HG03520 (cell line): ENCODE measurements around the gene TARS1.

Experiments
- ATAC-seq: cut with Tn5 transposase; IDR thresholded peaks from one replicate; pipeline ENCODE4 v1.9.1; 2021; ENCODE audit warnings: mild to moderate bottlenecking, moderate library complexity; ENCODE audit not compliant: unreplicated experiment

Gene TARS1

GRCh38 chr5:33438996-33439395 lies 1.8 kb upstream of the TARS1 start:
- ATAC-seq = no peak

DNA sequence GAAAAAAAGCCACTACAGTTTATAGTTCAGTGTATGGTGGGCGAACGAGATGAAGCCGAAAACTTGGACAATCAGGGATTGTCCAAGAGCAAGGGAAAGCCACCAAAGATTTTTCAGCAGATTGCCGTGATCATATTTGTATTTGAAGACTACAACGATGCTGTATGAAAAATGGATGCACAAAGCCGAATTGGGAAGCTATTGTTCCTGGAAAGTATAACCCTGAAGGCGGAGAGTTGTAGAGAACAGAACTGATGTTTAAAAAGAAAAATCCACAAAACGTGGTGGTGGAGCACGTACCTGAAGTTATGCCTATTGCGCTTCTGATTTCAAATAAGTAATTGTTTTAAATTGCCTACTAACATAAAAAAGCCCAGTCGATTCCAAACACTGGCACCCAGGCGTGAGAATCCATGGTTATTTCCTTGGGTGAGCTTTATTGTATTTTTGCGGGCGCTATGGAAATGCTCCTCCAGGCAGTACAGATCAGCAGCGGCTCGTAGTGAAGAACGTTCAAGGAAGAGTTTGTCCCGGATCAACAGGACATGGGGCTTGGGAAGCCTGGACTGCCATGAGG lies 772 bp upstream of the TARS1 start:
- no peak for ATAC-seq

GRCh38 chr5:33441241-33442177 lies 744 bp downstream of the TARS1 start:
- peak; percentile 30 for ATAC-seq

- ATAC-seq = no peak
These were observed 3.8 kb downstream of the TARS1 start for GRCh38 chr5:33444542-33444941.

GRCh38 chr5:33445798-33446197 lies 5.0 kb downstream of the TARS1 start:
- no peak for ATAC-seq

DNA sequence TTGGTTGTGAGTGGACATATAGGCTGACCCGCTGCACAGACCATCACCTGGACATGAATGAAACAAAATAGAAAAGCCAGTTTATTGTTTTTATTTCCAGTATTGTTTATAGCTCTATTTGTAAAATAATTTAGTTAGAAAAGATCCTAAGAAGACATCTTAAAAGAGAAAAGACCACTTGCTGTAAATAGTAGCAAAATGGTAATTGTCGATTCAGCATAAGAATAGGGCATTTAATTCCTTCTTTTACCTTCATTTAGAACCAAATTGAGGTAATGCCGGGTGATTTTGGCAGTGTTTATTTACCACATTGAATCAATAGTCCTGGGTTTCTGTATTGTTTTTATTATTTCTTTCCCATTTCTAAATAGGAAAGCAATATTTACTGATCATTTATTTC lies 7.4 kb downstream of the TARS1 start:
- ATAC-seq = no peak

- ATAC-seq = no peak
These were observed 16.4 kb downstream of the TARS1 start for GRCh38 chr5:33457126-33457525.

GRCh38 chr5:33457817-33458216 lies 17.1 kb downstream of the TARS1 start:
- ATAC-seq = no peak

DNA sequence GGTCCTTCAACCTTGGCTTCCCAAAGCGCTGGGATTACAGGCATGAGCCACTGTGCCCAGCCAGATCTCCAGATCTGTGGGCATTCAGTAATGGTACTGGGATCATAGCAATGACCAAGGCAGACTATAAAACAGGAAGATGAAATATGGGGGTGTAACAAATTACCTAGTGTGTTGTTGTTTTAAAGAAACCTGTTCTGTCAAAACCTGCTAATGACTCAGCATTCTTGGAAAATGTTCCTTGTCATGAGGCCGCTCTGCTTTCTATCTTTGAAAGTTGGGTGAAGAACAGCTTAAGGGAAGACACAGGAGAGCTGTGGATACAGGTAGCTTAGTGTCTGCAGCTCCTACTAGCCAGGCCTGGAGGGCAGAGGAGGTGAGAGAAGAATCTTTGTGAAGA lies 19.4 kb downstream of the TARS1 start:
- no peak for ATAC-seq

- no peak for ATAC-seq
These were observed 21.7 kb downstream of the TARS1 start for GRCh38 chr5:33462456-33462855.

GRCh38 chr5:33465120-33465519 lies 24.4 kb downstream of the TARS1 start:
- no peak for ATAC-seq

GRCh38 chr5:33468775-33469435 lies 28.1 kb downstream of the TARS1 start:
- ATAC-seq = no peak

GRCh38 chr5:33470544-33470943 lies 29.8 kb downstream of the TARS1 start:
- ATAC-seq = no peak

- ATAC-seq = no peak
These were observed 32.1 kb downstream of the TARS1 start for GRCh38 chr5:33472805-33473409.

- no peak for ATAC-seq
These were observed 33.2 kb downstream of the TARS1 start for GRCh38 chr5:33474004-33474403.

DNA sequence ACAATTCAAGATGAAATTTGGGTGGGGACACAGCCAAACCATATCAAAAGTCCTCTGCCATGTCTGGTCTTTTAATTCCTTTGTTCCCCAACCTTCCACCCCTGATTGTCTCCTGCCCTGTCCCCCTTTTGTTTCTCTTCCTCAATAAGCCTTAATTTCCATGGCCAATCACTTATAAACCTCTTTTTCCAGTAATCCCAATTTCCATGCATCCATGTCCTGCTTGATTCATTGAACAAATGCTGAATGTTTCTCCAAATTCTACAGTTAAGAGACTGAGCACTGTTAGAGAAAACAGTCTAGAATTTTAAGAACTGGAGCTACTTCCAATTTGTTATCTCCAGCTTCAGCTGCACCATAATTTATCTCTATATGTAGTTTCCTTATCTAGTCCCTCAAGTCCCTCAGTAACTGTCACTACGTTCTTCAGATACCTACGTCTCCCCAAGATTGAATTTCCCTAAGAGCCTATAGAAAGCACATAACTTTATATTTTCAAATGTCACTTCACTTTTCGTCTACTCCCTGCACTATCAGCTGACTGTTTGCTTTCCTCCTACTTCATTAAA lies 34.2 kb downstream of the TARS1 start:
- no peak for ATAC-seq

DNA sequence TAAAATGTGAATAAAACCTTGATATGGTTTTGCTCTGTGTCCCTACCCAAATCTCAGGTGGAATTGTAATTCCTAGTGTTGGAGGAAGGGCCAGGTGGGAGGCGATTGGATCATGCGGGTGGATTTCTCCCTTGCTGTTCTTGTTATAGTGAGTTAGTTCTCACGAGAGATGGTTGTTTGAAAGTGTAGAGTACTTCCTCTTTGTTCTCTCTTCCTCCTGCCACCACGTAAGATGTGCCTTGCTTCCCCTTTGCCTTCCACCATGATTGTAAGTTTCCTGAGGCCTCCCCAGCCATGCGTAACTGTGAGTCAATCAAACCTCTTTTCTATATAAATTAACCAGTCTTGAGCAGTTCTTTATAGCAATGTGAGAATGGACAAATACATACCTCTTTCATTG lies 34.9 kb downstream of the TARS1 start:
- ATAC-seq = no peak

GRCh38 chr5:33476992-33477391 lies 36.2 kb downstream of the TARS1 start:
- ATAC-seq = no peak

DNA sequence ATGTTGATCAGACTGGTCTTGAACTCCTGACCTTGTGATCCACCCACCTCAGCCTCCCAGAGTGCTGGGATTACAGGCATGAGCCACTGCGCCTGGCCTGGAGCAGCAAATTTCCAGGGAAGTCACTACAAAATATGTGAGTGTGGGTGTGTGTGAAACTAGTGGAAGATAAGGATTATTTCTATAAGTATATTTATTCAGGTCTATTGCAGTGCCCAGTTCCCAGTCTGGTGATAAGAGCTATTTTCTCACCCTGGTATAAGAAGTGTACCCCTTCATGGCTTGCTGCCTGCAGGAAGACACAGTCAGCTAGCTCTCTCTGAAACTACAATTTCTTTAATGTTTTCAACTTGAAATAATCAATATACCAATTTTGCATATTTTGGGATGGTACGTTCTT lies 37.1 kb downstream of the TARS1 start:
- no peak for ATAC-seq

DNA sequence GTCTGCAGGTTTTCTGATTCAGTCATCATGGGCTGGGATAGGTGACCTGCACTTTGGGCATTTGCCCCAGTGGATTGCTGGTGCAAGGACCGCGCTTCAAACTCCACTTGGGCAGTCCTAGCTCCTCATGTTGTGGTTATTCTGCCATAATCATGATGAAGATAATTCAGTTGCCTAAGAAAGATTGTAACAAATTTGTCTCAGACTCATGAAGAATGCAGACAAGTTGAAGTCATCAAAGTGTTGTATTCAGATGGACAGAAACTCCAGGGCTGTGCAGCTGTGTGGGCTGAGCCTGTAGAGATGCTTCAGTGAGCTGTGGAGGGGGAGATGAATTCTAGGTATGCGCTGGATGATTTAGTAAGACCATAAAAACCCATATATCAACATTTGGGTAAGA lies 38.5 kb downstream of the TARS1 start:
- no peak for ATAC-seq

DNA sequence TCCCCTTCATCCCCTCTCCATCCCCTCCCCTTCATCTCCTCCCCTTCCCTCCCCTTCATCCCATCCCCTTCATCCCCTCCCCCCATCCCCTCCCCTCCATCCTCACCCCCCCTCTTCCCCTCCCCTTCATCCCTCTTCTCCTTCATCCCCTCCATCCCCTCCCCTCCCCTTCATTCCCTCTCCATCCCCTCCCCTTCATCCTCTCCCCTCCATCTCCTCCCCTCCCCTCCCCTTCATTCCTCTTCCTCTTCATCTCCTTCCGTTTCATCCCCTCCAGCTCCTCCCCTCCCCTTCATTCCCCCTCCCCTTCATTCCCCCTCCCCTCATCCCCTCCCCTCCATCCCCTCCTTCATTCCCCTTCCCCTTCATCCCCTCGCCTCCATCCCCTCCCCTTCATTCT lies 40.1 kb downstream of the TARS1 start:
- ATAC-seq = no peak
